ENCODE measurements around the gene FBXO21. TPM values are rescaled to one million over a fixed set of nuclear protein-coding genes. Genes with fewer than 3 reads are reported as not detected.

FBXO21 gene
- total RNA-seq, 1 experiment from 2014 or later = 68.9 TPM

- Histone ChIP-seq H3K4me1 (no peaks in the 10 kb centered on the region), H3K4me3 (no peak overlapping the region), H3K27me3 (no peaks in the 10 kb centered on the region), H3K9me3 (replicated peaks) (no peaks in the 10 kb centered on the region), H3K27ac (no peak overlapping the region), H3K36me3 (peaks cover 29% of the 10 kb centered on the region)
- no peak for DNase-seq
These were observed 27.6 kb downstream of the FBXO21 start for GRCh38 chr12:117162633-117163032.

GRCh38 chr12:117162167-117162539 is 28.1 kb downstream of the FBXO21 start:
- Histone ChIP-seq H3K9me3 (replicated peaks) (no peaks in the 10 kb centered on the region), H3K36me3 (peaks cover 32% of the 10 kb centered on the region), H3K27ac (no peak overlapping the region), H3K4me3 (no peak overlapping the region), H3K4me1 (no peaks in the 10 kb centered on the region), H3K27me3 (no peaks in the 10 kb centered on the region)
- no peak for DNase-seq

- Histone ChIP-seq H3K27me3 (no peaks in the 10 kb centered on the region), H3K4me1 (no peaks in the 10 kb centered on the region), H3K36me3 (peaks cover 28% of the 10 kb centered on the region), H3K4me3 (no peak overlapping the region), H3K9me3 (replicated peaks) (no peaks in the 10 kb centered on the region), H3K27ac (no peak overlapping the region)
- no peak for DNase-seq
These were observed 28.7 kb downstream of the FBXO21 start for GRCh38 chr12:117161460-117162166.

- Histone ChIP-seq H3K4me1 (no peaks in the 10 kb centered on the region), H3K9me3 (replicated peaks) (no peaks in the 10 kb centered on the region), H3K36me3 (peaks cover 35% of the 10 kb centered on the region), H3K27me3 (no peaks in the 10 kb centered on the region), H3K27ac (no peak overlapping the region), H3K4me3 (no peak overlapping the region)
- no peak for DNase-seq
These were observed 30.6 kb downstream of the FBXO21 start for GRCh38 chr12:117159674-117160073.

- Histone ChIP-seq H3K4me3 (no peak overlapping the region), H3K4me1 (no peaks in the 10 kb centered on the region), H3K27me3 (no peaks in the 10 kb centered on the region), H3K36me3 (peaks cover 42% of the 10 kb centered on the region), H3K27ac (no peak overlapping the region), H3K9me3 (replicated peaks) (no peaks in the 10 kb centered on the region)
- DNase-seq = no peak
These were observed 31.2 kb downstream of the FBXO21 start for GRCh38 chr12:117158911-117159553.

- Histone ChIP-seq H3K4me3 (no peak overlapping the region), H3K36me3 (peaks cover 40% of the 10 kb centered on the region), H3K27ac (no peak overlapping the region), H3K27me3 (no peaks in the 10 kb centered on the region), H3K4me1 (no peaks in the 10 kb centered on the region), H3K9me3 (replicated peaks) (no peaks in the 10 kb centered on the region)
- DNase-seq = no peak
These were observed 32.2 kb downstream of the FBXO21 start for GRCh38 chr12:117158096-117158495.

- Histone ChIP-seq H3K27ac (no peak overlapping the region), H3K9me3 (replicated peaks) (no peaks in the 10 kb centered on the region), H3K36me3 (peaks cover 32% of the 10 kb centered on the region), H3K4me1 (no peaks in the 10 kb centered on the region), H3K4me3 (no peak overlapping the region), H3K27me3 (no peaks in the 10 kb centered on the region)
- peak; percentile 66 to 72 for DNase-seq
These were observed 34.8 kb downstream of the FBXO21 start for GRCh38 chr12:117155278-117156060.

GRCh38 chr12:117152793-117153775 is 37.2 kb downstream of the FBXO21 start:
- no peak overlapping the region for H3K4me3 ChIP-seq
- H3K9me3 ChIP-seq (replicated peaks) = no peaks in the 10 kb centered on the region
- H3K27me3 ChIP-seq = no peaks in the 10 kb centered on the region
- H3K27ac ChIP-seq = no peak overlapping the region
- H3K4me1 ChIP-seq = no peaks in the 10 kb centered on the region
- DNase-seq = no peak
- peaks cover 35% of the 10 kb centered on the region for H3K36me3 ChIP-seq

- H3K36me3 ChIP-seq = peaks cover 29% of the 10 kb centered on the region
These were observed 38.8 kb downstream of the FBXO21 start for GRCh38 chr12:117151403-117152031.

GRCh38 chr12:117149431-117149830 is 40.8 kb downstream of the FBXO21 start:
- H3K4me3 ChIP-seq = no peak overlapping the region
- H3K27me3 ChIP-seq = no peaks in the 10 kb centered on the region
- no peaks in the 10 kb centered on the region for H3K9me3 ChIP-seq (replicated peaks)
- no peaks in the 10 kb centered on the region for H3K4me1 ChIP-seq
- no peak overlapping the region for H3K27ac ChIP-seq
- DNase-seq = no peak
- H3K36me3 ChIP-seq = peaks cover 12% of the 10 kb centered on the region

More at GRCh38 chr12:117151403-117152031, 38.8 kb downstream of the FBXO21 start:
- Histone ChIP-seq H3K27me3 (no peaks in the 10 kb centered on the region), H3K9me3 (replicated peaks) (no peaks in the 10 kb centered on the region), H3K4me1 (no peaks in the 10 kb centered on the region), H3K4me3 (no peak overlapping the region), H3K27ac (no peak overlapping the region)
- DNase-seq = no peak

- H3K9me3 ChIP-seq (replicated peaks) = no peaks in the 10 kb centered on the region
- peaks cover 4% of the 10 kb centered on the region; the same call in 1 of the 2 replicates for H3K36me3 ChIP-seq
- no peaks in the 10 kb centered on the region for H3K4me1 ChIP-seq
- H3K27me3 ChIP-seq = no peaks in the 10 kb centered on the region
- DNase-seq = no peak
- no peak overlapping the region for H3K27ac ChIP-seq
- H3K4me3 ChIP-seq = no peak overlapping the region
These were observed 41.6 kb downstream of the FBXO21 start for GRCh38 chr12:117148642-117149041.

- Histone ChIP-seq H3K36me3 (peaks cover 4% of the 10 kb centered on the region; the same call in 1 of the 2 replicates), H3K4me3 (no peak overlapping the region), H3K9me3 (replicated peaks) (no peaks in the 10 kb centered on the region), H3K27me3 (no peaks in the 10 kb centered on the region), H3K27ac (no peak overlapping the region), H3K4me1 (no peaks in the 10 kb centered on the region)
- DNase-seq = no peak
These were observed 42.6 kb downstream of the FBXO21 start for GRCh38 chr12:117147639-117148038.

- no peaks in the 10 kb centered on the region for H3K27me3 ChIP-seq
- no peak overlapping the region for H3K27ac ChIP-seq
- H3K4me1 ChIP-seq = no peaks in the 10 kb centered on the region
- no peak for DNase-seq
- H3K36me3 ChIP-seq = peaks cover 4% of the 10 kb centered on the region; the same call in 1 of the 2 replicates
- H3K4me3 ChIP-seq = no peak overlapping the region
- no peaks in the 10 kb centered on the region for H3K9me3 ChIP-seq (replicated peaks)
These were observed 44.6 kb downstream of the FBXO21 start for GRCh38 chr12:117145597-117146154.
